Jurkat, Clone E6-1 (cell line): ENCODE data around the gene FBXW9.
A peak's percentile ranks its signal among the peaks of the same experiment; 100 is the strongest.
"Not testable (repeated sequence)": the region's sequence is repeated elsewhere in the genome, so short reads cannot be mapped to it uniquely, and the experiment has no call there.

Experiments used
- DNase-seq: peaks from one replicate; pipeline ENCODE4 v3.0.0-alpha.2; 2011; ENCODE audit warnings: low read depth, low spot score
- H3K4me3 ChIP-seq: 2 replicates; pipeline ENCODE4 v1.5.1; 2011; ENCODE audit warnings: mild to moderate bottlenecking, low read length, control low read depth, moderate library complexity

Gene FBXW9

GRCh38 chr19:12666265-12667048 lies 30.0 kb downstream of the FBXW9 start, which contains the start of the genes MAN2B1 and WDR83:
TSS of gene MAN2B1 (minus strand) at chr19:12666742. CDS start at chr19:12666701, 41 bp downstream.
TSS of gene WDR83 (plus strand) at chr19:12666807. CDS start at chr19:12669791, 2,984 bp downstream.
- H3K4me3 ChIP-seq = peak within 1 kb of the TSS; percentile 78
- DNase-seq = peak; percentile 46

DNA sequence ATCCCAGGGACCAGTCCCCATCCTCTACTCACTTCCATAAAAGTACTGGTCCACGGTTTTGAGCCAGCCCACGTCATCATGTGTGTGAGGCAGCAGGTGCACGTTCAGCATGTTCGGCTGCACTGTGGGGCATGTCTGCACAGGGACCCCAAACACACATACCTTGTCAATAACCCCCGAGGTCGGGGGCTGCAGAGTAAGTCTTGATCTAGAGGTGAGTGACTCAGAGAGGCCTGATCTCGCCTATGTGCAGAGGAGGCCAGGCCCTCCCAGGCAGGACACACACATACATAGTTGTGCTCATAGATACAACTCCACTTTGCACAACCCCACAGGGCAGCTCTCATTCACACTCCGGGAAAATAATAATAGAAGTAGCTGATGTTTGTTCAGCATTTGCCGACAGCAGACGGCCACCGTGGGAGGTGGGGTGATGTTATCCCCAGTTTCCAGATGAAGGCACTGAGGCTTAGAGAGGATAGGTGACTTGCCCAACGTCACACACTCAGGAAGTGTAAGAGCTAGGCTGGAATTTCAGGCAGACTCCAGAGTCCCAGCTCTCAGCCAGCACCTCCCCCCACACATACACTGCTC lies 30.7 kb downstream of the FBXW9 start:
- no peak for DNase-seq
- H3K4me3 ChIP-seq = peak overlapping the region; percentile 78

GRCh38 chr19:12665281-12665573 lies 31.2 kb downstream of the FBXW9 start:
- no peak for DNase-seq
- H3K4me3 ChIP-seq = no peak overlapping the region

DNA sequence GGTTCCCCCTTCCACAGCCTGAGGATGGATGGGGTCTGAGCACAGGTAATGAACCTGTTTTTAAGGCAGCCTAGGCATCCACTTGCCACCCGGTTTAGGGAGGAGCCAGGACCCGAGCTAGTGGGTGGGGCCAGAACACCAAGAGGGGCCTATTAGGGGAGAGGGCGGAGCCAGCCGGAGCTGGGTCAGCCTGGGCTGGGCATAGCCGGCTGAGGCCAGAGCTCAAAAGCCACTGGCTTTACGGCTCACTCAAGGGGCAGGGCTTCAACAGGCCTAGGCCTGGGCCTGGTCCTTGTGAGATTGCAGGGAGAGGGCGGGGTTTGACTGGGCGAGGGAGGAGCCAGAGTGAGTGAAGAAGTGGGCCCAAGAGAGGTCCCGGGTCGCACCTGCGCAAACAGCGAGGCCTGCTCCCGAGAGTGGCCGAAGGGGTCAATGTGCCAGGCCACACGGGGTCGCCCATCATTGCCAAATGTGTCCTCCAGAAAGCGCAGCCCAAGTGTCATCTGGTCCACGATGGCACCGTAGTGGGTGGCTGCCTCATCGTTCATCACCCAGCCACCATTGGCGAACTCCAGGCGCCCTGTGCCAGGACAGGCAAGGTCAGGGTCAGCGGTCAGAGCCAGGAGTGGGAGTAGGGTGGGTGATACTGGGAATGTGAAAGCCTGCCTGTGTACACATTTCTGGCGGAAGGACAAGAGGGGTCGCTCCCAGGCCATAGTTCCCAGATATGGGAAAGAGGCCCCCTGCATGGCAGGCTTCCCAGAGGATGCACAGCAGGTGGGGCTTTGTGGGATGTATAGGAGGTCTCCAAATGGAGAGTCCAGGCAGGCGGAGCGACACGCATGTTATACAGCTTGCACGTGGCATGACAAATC lies 31.8 kb downstream of the FBXW9 start:
- no peak overlapping the region for H3K4me3 ChIP-seq
- DNase-seq = no peak

DNA sequence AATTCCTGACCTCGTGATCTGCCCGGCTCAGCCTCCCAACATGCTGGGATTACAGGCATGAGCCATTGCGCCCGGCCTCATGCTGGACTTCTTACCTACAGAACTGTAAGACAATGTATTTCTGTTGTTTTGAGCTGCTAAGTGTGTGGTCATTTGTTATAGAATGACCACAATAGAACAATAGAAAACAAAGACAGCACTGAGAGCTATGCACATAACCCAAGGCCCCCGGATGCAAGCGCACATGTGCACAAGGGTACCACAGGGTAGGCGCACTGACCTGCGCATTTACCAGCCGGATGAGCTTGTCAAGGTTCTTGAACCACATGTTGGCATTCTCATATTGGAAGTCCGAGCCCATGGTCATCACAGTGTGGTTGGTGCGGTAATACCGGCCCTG lies 35.5 kb downstream of the FBXW9 start:
- H3K4me3 ChIP-seq = no peak overlapping the region
- DNase-seq = no peak

DNA sequence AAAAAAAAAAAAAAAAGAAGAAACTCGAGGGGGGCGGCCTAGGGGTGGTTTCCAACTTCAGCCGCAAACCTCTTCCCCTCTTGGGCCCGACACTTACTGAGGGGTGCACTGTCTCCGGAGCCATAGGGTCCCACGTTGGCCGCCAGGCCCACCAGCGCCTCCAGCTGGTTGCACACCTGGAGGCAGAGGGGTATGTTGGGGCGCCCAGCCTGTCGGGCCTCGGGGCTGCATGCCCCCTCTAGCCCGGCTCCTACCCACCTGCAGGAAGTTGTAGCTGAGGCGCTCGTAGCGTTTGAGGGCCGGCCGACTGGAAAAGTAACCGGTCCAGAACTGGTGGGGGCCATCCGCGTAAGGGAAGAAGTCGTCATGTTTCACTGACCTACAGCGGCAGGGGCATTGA lies 38.5 kb downstream of the FBXW9 start:
- H3K4me3 ChIP-seq = no peak overlapping the region
- no peak for DNase-seq

- DNase-seq = no peak
- H3K4me3 ChIP-seq = no peak overlapping the region
These were observed 39.4 kb downstream of the FBXW9 start for GRCh38 chr19:12656899-12657571.

DNA sequence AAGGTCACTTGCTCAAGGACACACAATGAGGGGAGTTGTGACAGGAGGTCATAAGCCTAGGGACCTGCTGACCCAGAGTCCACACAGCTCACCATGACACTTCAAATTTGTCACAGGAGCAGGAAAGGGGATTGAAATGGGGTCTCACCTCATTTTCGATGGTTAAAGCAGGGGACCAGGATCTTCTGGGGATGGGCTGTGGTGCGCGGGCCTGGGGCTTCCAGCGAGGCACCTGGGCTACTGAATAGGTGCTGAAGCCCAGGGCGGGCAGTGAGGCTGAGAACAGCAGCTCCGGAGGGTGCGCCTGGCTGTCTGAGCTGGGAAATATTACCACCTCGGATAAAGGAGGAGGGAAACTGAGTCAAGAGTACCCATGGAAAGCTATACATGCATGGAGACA lies 40.9 kb downstream of the FBXW9 start:
- no peak overlapping the region for H3K4me3 ChIP-seq
- DNase-seq = no peak

GRCh38 chr19:12652219-12652618 lies 44.2 kb downstream of the FBXW9 start:
- H3K4me3 ChIP-seq = no peak overlapping the region
- DNase-seq = no peak

DNA sequence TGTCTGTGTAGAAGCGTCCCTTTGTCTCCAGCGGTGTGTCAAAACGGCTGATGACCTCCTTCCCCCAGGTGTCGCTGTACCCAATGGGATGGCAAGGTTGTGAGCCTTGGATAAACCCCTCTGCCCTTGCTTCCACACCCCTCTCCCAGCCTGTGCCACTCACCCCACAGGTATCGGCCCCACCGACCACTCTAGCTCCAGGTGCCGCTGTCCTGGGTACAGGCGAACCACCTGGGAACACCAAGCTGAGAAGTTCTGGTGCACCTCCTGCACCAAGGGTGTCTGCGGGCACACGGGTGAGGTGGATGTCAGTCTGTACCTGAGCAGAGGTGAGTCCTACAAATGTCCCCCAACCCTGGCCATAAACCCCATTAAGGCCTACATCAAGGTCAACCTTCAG lies 46.5 kb downstream of the FBXW9 start:
- no peak for DNase-seq
- no peak overlapping the region for H3K4me3 ChIP-seq

- no peak for DNase-seq
- H3K4me3 ChIP-seq = no peak overlapping the region
These were observed 48.3 kb downstream of the FBXW9 start for GRCh38 chr19:12648088-12648487.

GRCh38 chr19:12647490-12648071 lies 48.9 kb downstream of the FBXW9 start:
- no peak for DNase-seq
- H3K4me3 ChIP-seq = no peak overlapping the region

DNA sequence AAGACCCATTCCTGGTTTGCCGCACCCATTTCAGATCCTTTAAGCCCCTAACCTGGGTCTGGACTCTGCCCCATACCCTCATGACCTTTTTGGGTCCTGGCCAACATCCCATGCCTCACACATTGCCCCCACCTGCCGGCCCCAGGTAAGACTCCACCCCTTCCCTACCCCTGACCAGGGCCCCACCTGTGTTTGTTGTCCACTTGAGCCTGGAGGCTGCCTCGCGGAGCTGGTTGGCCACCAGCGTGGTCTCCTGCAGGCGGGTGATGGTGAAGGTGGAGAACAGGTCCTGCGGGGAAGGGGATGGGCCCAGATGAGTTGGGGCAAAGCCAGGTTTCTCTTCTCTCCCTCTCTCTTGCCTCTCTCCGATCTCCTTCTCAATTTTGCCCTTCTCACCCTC lies 49.4 kb downstream of the FBXW9 start:
- no peak overlapping the region for H3K4me3 ChIP-seq
- DNase-seq = no peak

DNA sequence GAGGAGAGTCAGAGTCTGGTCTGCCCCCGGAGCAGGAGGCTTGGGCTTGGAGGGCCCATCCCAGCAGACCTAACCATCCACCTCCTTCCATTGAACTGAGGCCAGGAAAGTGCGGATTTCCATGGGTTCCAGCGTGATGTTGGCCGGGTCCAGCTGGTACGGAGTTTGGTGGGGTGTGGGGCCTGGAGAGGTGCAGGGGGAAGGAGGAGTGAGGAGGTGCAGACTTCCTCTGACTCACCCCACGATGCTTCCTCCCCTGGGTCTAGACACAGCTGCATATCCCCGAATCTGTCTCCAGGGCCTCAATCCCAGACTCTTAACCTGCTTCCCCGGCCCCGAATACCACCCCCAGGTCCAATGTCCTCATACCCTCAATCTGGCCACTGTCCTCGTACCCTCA lies 49.9 kb downstream of the FBXW9 start:
- H3K4me3 ChIP-seq = no peak overlapping the region
- no peak for DNase-seq

- not testable (repeated sequence) for H3K4me3 ChIP-seq, DNase-seq
These were observed 52.7 kb downstream of the FBXW9 start for GRCh38 chr19:12643716-12644115.

- no peak for DNase-seq
- H3K4me3 ChIP-seq = no peak overlapping the region
These were observed 53.9 kb downstream of the FBXW9 start for GRCh38 chr19:12642506-12642905.

GRCh38 chr19:12641456-12641855 lies 55.0 kb downstream of the FBXW9 start:
- no peak for DNase-seq

GRCh38 chr19:12639901-12640613 lies 56.4 kb downstream of the FBXW9 start:
- H3K4me3 ChIP-seq = no peak overlapping the region
- DNase-seq = peak; percentile 58

More at GRCh38 chr19:12641456-12641855, 55.0 kb downstream of the FBXW9 start:
- no peak overlapping the region for H3K4me3 ChIP-seq
